HG03064 (cell line): ENCODE results near the gene TALDO1.

ENCODE experiments used
- ATAC-seq: cut with Tn5 transposase; IDR thresholded peaks from one replicate; pipeline ENCODE4 v1.9.1; 2021; ENCODE audit warnings: low read depth; ENCODE audit not compliant: unreplicated experiment

The TALDO1 gene

DNA sequence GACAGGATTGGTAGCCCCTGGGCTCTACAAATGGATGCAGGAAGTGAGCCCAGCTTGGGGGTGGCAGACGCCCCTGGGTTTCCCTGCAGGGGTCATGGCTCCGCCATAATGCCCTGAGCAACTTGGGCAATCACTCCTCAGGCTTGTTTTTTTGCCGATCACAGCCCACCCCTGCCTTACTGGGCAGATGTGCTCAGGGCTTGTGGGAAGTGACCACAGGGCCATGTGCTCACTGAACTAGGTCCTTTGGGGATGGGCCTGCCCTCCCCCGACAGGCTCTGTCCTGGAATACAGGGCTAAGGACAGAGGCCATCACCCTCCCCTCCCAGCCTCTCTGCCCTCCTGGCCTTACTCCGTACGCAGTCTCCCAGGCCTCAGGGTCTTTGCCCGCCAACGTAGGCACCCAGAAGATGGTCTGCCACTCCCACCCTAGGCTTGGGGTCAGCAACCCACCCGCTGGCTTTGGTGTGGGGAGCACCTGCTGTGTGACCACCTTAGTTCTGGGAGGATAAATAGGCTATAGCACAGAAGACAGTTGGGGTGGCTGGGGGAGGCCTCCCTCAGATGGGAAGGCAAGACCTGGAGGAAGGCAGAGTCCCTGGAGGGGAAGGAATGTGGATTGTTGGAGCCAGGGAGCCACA is 66.3 kb downstream of the TALDO1 start:
- no peak for ATAC-seq
